ENCODE data around the gene MEAF6. TPM values are rescaled to one million over a fixed set of nuclear protein-coding genes. Genes with fewer than 3 reads are reported as not detected.

The MEAF6 gene
- total RNA-seq, 1 experiment from 2014 or later, result 51.6 TPM

DNA sequence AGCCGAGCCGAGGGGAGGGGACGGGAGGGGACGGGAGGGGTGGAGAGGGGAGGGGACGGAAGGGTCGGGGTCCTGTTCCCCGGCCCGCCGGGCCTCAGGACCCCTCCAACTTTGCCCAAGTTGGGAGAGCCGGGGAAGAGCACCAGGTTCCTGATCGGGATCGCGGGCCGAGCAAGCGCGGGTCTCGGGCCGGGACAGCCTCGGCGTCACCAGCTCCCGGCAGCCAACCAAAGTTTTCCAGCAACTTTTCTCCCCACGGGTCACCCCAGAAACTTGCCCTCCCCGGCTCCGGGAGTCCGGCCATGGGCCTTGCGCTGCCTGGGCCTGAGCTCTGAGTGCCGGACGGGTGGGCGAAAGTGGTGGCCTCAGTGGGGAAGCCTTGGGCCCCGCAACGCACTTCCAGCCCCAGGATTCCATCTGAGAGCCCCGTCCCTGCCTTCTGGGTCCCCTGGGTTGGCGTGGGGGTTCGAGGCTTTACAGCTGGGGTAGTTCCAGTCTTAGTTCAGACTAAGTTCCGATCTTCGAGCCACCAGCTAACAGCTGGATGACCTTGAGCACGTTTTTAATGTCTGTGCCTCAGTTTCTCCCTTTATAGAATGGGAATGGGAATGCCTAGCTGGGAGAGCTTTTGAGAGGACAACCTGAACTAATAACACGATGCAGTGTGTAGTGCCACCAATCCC, 39.7 kb downstream of the MEAF6 start:
- Mint-ChIP-seq H3K4me1 (peaks cover 48 to 62% of the 10 kb centered on the region in 2 experiments), H3K27ac (peak overlapping the region in 1 of 3 experiments; percentile 62; a peak in 1 of 7 replicates), H3K27me3 (ENCODE audit: low read depth) (peaks cover 18% of the 10 kb centered on the region), H3K4me3 (peak overlapping the region; percentile 71 to 82), H3K9me3 (no peaks in the 10 kb centered on the region), H3K36me3 (ENCODE audit: insufficient read depth in 1 of 3, low read depth in 3 of 3) (peaks cover 9 to 14% (median 12%) of the 10 kb centered on the region in 3 experiments; a peak in 5 of 7 replicates)
- H2AFZ ChIP-seq (ENCODE audit: low read length), result no peak overlapping the region
- no peak overlapping the region for H3T11ph ChIP-seq (ENCODE audit: low read length)
- H3K79me2 ChIP-seq (ENCODE audit: insufficient read depth, low read length), result peaks cover 3% of the 10 kb centered on the region; the same call in 1 of the 2 replicates
- peak overlapping the region; percentile 69 for H3K18ac ChIP-seq (ENCODE audit: insufficient read length, low read depth, low read length)
- peak overlapping the region; percentile 43 for H3K9ac ChIP-seq (ENCODE audit: extremely low read depth, insufficient read length, low read length)
- no peak overlapping the region for H2AK5ac ChIP-seq (ENCODE audit: insufficient read length, low read length)
- DNase-seq, result no peak
- peaks cover 13% of the 10 kb centered on the region for H3K23me2 ChIP-seq (ENCODE audit: insufficient read length, low read depth, low read length, poor library complexity, severe bottlenecking)
- H3K4ac ChIP-seq (ENCODE audit: low read depth, low read length), result no peak overlapping the region
- no peak overlapping the region for H3K23ac ChIP-seq (ENCODE audit: insufficient read length, low read depth, low read length)
- H3K14ac ChIP-seq (ENCODE audit: insufficient read depth, low read length), result peak overlapping the region; percentile 27
- peaks cover 4% of the 10 kb centered on the region; the same call in 1 of the 2 replicates for H3K27me3 ChIP-seq (ENCODE audit: insufficient read depth, low read length)
- no peak overlapping the region for H4K8ac ChIP-seq (replicated peaks; ENCODE audit: insufficient read length, low read depth, low read length)
- no peaks in the 10 kb centered on the region for H3K9me3 ChIP-seq (ENCODE audit: control insufficient read depth, low read depth, low read length)
- no peak overlapping the region for H2BK20ac ChIP-seq (ENCODE audit: low read depth, low read length, poor library complexity, severe bottlenecking)
- H4K20me1 ChIP-seq (ENCODE audit: control insufficient read depth, insufficient read depth, insufficient read length), result no peaks in the 10 kb centered on the region
- no peaks in the 10 kb centered on the region for H3K79me1 ChIP-seq (ENCODE audit: insufficient read depth, low read depth, low read length, poor library complexity, severe bottlenecking)
- H2BK5ac ChIP-seq (ENCODE audit: insufficient read length, low read length), result no peak overlapping the region
- no peak overlapping the region for H2BK15ac ChIP-seq (ENCODE audit: low read depth, low read length)
- H3K4me2 ChIP-seq (ENCODE audit: insufficient read depth, insufficient read length, low read length), result peak overlapping the region; percentile 84
- H4K5ac ChIP-seq (ENCODE audit: insufficient read length, low read depth, low read length), result no peak overlapping the region
- no peak overlapping the region for H3K56ac ChIP-seq (ENCODE audit: insufficient read length, low read depth, low read length)
- H3K27ac ChIP-seq (ENCODE audit: insufficient read length, low read depth, low read length), result no peak overlapping the region
- H2BK120ac ChIP-seq (ENCODE audit: low read depth, low read length, poor library complexity, severe bottlenecking), result no peak overlapping the region
- no CpG with 5 or more reads among the region's 38 CpGs for WGBS (ENCODE audit: extremely low coverage, insufficient read length, low lambda C conversion rate)
- H4K91ac ChIP-seq (ENCODE audit: insufficient read length, low read depth, low read length), result no peak overlapping the region
- H2BK12ac ChIP-seq (ENCODE audit: insufficient read length, low read depth, low read length), result no peak overlapping the region
- H3K4me1 ChIP-seq (ENCODE audit: insufficient read depth, low read length), result peaks cover 17% of the 10 kb centered on the region; the same call in 1 of the 2 replicates
- TF ChIP-seq, protein P1, sequence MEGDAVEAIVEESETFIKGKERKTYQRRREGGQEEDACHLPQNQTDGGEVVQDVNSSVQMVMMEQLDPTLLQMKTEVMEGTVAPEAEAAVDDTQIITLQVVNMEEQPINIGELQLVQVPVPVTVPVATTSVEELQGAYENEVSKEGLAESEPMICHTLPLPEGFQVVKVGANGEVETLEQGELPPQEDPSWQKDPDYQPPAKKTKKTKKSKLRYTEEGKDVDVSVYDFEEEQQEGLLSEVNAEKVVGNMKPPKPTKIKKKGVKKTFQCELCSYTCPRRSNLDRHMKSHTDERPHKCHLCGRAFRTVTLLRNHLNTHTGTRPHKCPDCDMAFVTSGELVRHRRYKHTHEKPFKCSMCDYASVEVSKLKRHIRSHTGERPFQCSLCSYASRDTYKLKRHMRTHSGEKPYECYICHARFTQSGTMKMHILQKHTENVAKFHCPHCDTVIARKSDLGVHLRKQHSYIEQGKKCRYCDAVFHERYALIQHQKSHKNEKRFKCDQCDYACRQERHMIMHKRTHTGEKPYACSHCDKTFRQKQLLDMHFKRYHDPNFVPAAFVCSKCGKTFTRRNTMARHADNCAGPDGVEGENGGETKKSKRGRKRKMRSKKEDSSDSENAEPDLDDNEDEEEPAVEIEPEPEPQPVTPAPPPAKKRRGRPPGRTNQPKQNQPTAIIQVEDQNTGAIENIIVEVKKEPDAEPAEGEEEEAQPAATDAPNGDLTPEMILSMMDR (conservative IDR thresholded peaks at IDR 0.05), result no peak
